Smooth muscle cell of the brain vasculature (primary cell): ENCODE data around the gene PPM1H.
"Not testable (repeated sequence)": the region's sequence is repeated elsewhere in the genome, so short reads cannot be mapped to it uniquely, and the experiment has no call there.

Experiments used
- DNase-seq: peaks from one replicate; pipeline ENCODE4 v3.0.0-alpha.2; 2012; ENCODE audit warnings: low read depth, low spot score

The PPM1H gene

DNA sequence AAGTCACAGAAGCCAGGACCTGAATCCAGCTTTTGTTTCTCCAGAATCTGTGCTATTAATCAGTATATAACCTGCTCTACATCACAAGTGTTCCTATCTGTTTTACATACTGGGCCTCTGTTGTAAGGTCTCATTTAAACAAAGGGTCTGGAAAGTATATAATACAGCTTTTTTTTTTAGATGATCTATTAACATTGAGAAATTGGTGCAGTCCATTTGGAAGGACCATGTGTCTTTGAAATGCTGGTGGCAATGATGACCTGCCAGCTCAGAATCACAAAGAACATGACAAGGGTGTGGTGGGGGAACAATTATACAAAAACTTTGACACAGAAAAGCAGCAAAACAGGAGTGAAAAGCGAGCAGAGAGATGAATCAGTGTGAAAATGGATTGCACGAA lies 164.6 kb downstream of the PPM1H start:
- no peak for DNase-seq

DNA sequence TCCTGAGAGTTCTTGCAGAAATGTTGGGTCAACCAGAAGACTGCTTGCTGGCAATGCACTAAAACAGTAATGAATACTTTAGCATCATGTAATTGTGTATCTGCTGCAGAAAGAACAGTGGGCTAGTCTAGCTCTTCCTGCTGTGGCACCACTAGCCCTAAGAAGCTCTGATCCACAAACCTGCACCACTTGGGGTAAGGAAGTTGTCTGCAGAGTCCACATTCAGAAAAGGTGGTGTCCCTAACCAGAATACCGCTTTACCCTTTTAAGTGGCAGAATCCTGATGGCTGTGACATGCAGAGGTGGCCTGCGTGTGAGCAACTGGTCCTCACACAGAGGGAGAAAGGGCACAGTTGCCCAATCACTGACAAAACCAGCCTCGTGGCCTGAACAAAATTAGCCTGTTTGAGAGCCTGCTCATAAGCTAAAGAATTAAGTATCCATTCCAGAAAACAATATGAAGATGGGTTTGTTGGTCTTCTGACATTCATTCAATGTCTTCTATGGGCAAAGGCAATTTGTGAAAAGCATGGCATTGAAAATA lies 165.8 kb downstream of the PPM1H start:
- DNase-seq = no peak

DNA sequence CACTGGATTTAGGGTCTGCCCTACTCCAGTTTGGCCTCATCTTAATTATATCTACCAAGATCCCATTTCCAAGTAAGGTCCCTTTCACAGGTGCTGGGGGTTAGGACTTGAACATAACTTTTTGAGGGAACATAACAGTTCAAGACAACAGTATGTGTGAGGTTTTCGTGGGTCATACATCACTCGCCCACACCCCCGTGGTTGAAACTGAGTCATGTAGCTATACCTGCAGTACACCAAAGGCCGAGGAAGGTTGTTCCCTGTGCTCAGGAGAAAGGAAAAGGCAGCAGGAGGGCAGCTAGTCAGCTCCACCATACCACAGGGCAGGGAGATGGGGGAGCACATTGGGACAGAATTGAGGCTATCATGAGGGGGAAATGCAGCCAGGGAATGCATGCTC lies 167.0 kb downstream of the PPM1H start:
- DNase-seq = no peak

DNA sequence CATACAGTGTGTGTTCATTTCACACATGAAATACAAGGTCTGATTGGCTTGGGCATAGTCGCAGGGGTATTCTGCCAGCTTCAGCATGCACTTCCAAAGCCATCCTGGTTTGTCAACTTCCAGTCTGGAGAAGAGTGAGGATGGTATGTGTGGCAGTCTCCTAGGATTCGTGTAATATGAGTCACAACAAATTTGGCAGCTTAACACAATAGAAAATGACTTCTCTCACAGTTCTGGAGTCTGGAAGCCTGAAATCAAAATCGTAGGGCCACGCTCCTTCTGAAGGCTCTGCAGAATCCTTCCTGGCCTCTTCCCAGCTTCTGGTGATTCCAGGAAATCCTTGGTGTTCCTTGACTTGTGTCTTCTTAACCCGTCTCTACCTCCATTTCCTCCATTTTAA lies 167.5 kb downstream of the PPM1H start:
- DNase-seq = no peak

DNA sequence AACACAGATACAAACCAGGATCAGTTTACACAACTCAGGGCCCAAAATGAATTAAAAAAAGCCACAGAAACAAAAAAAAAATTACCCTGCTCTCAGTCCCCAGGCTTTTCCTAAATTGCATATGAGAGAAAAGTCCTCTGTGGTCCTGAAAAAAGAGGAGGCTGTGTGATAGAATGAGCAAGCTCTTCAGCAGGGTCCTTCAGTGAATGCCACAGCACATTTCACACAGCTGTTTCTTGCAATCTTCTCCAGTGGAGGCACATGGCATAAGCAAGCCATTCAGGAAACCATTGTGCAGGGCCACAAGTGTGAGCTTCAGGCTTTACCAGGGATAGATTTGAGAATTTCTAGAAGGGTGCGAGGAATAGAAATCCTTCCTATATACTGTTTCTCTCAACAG lies 168.5 kb downstream of the PPM1H start:
- DNase-seq = no peak

DNA sequence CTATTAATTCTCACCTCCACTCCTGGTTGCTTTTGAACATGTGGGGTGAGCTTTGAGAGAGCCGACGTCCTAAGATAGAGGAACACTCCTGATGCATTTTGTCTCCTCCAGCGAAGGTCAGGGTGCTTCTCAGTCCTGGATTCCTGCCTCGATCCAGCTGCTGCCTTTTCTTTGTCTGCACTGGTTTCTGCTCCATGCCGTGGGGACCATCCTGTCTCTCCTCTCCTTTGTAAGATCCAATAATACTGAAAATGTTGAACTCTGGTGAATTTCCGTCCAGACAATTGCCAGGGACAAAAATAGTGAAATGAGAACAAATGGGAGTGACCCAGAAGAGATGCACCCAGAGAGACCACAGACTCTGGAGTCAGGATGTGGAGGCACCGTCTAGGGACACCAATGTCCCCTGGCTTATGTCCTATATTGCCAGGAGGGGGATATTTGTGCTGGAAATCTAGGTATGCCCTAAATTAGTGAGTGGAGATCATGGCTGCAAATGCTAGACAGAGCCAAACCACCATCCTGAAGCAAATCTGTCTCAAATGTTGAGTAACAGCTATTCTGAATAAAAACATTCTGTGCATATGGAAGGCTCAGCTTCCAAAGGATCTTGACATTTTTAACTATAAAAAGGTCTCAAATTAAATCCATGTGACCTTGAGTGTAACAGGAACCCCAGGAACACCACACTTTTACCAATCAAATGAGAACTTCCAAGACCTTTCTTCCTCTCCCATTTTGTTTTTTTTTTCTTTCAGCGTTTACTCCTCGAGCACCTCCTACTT lies 170.9 kb downstream of the PPM1H start:
- DNase-seq = no peak

DNA sequence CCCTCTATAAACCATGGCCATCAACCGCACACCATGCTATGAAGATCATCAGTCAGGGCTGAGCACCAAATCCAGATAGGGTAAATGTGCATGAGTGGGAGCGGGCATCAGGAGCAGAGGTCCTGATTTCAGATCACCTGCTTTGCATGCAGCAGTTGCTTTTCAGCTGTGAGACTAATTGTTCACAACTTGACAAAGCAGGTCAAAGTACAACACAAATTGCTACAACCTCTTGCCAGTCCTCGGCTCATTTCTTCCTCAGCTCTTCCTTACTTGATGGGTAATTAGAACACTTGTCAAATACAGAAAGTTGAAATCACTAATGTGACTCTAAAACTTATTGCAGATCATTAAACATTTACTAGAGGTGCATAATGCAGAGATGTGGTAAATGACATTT lies 171.6 kb downstream of the PPM1H start:
- DNase-seq = no peak

DNA sequence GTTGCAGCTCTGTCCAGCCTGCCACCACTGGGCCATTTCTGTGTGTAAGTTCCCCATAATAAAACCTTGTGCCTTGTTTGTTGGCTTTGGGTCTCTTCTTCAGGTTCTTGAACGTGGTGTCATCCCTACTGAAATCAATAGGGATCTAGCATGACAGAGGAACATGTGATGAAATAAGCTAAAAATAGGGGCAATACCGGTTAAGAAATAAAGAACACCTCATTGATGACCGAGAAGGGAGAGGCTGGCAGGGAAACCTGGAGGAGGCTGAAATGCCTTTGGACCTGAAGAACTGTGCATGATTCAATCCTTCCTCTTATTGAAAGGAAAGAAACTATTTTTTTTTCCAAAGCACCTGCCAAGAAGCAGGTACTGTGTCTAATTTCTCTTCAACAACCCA lies 172.3 kb downstream of the PPM1H start:
- DNase-seq = no peak

DNA sequence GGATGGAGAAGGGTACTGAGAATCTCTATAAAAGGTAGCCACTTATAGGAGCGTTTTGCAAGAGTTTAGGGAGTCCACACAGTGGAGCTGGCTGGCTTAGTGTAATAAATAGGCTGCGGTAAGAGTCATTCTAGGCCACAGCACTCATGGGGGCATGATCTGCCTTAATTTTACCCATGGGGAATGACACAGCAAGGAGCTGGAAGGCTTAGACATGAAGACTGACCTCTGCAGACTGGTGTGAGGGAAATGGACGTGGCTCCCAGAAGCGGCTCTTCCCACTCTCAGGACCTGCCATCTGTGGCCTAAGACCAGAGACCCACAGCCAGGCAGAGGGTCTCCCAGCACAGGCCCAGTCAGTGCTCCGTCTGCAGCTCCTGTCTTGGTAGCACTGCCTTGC lies 173.3 kb downstream of the PPM1H start:
- no peak for DNase-seq

DNA sequence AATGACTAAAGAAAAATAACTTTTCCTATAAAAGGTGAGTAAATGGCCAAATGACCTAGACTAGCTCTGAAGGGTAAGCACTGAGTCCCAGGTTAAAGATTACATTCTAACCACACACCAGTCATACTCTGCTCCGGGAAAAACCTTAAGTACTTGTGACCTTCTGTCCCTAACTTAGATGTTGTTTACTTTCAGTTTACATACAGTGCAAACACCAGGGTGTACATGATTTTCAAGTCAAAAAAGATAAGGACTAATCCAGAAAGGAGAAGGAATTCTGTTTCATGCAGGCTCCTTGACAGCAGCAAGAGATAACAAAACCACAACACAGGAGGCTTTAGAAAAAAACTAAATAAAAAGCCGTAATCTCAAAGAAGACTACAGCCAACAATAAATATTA lies 174.2 kb downstream of the PPM1H start:
- DNase-seq = no peak

DNA sequence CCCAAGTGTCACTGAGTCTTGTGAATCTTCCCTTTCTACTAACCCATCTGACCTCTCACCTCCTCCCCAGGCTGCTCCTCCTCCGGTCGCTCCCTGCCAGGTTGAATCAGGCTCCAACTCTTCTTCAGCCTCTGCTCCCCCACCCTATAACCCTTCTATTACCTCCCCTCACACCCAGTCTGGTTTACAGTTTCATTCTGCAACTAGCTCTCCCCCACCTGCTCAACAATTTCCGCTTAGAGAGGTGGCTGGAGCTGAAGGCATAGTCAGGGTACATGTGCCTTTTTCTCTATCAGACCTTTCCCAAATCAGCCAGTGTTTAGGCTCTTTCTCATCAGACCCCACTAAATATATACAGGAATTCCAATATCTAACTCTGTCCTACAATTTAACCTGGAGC lies 174.6 kb downstream of the PPM1H start:
- DNase-seq = not testable (repeated sequence)

DNA sequence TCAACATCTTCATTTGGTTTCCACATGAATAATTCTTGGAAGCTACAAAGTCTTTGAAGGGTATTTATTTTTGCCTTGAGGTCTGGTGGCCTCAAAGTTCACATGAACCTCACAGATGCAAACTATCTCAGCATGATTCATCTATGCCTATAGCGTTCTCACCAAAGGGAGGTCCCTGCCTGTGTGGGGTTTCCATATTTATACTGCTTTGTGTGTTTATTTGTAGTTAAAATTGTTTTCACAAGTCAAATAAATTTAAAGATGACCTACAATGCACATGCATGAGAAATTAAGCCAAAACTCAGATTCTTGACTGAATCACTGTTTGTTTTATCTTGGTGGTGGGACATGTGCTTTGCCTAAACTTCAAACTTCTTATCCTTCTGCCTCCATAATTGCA lies 176.7 kb downstream of the PPM1H start:
- DNase-seq = peak; percentile 87

DNA sequence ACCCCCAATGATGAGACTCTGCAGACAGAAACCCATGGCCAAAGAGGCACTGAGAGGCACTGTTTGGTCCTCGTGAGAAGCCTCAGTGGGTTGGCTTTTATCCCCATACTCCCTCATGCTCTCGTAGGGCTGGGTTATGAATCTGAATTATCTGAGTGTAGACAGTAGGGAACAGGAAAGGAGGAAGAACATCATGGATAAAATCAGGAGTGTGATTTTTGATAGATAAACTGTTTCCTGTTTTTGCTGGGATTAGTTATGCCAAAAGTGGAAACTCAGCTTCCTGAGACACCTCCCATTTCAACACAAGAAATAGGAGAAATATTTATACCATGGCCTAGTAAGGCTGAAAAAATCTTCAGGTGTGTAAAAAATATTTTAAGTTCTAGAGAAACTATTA lies 177.9 kb downstream of the PPM1H start:
- DNase-seq = no peak

DNA sequence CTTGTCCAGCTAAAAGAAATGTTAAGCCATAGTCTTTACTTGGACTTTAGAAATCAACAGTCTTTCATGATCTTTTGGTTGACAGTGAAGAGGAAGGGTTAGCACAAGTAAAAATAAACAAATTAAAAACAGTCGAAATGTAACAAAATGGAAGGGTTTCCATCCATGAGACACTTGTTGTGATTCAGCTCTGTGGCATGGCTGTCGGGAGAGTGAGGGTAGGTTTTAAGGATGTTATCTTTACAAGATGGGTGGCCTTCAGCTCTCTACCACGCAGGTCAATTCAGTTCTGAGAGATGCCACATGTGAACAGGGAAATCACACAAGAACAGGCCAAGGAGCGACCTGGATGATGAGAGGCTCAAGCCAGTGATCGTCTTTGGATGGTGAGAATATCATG lies 180.2 kb downstream of the PPM1H start:
- DNase-seq = no peak

DNA sequence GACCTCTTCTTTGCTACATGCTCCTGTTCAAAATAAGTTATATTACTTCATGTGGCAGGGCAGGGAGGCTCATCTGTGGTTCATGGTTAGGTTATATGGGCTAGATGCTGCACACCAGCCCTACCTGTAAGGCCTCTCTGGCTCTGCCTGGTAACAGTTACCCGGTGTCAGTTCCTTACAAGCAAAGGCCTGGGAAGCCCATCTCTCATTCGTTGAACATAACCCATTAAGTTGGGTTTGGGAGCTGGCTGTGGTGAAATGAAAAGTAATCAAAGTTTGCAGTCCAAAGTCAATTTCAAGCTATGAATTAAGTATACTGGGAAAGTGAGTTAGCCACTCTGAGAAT lies 183.2 kb downstream of the PPM1H start:
- no peak for DNase-seq

DNA sequence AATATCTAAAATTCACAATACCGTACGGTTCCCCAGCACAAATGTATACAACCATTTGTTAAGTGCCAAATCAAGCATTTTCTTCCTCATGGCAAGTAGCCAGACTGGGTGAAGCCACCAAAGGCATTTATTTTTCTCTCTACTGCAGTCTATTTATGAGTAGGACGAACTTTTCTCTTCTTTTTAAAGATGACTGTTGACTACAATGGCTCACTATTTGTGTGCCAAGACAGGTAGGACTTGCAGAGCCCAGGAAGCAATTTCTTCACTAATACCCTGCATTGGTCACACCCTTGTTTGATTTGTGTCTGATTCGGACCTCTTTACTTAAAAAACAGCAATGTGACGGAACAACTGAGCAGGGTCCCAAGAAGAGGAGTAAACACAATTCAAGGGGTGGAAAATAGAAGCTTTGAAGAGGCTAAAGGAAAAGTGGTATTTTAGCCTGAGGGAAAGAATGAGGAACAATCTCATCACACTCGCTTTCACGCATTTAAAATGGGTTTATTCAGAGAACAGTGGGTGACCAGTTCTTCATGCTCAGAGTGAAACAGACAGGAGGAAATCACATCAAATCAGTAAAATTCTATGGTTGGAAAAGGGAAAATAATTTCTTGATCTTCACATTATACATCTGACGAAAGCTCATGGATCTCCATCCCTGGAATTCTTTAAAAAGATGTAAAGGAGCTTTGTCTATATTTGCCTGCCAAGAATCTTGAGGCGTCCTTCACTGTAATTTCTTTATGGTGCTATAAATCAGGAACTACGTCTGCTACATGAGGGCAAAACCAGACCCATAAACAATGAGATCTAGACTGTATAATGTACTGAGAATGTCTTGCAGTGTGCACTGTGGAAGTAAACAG lies 183.8 kb downstream of the PPM1H start:
- DNase-seq = no peak

DNA sequence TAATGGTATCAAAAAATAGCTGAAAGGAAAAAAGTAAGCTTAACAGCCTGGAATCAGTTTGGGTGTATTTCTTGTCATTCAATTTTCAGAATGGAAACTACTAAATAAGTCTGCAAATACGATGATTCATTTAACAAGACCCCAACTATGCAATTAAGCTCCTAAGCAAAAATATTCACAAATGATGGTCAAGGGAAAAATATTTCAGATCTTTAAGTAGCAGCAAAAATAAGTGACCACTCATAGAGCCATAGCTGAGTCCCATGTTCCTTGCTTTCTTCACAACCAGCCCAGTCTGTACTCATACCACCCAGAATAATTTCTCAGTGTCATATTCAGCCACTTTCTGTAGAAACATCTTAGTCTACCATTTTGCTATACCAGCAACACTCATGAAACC lies 185.4 kb downstream of the PPM1H start:
- DNase-seq = no peak

DNA sequence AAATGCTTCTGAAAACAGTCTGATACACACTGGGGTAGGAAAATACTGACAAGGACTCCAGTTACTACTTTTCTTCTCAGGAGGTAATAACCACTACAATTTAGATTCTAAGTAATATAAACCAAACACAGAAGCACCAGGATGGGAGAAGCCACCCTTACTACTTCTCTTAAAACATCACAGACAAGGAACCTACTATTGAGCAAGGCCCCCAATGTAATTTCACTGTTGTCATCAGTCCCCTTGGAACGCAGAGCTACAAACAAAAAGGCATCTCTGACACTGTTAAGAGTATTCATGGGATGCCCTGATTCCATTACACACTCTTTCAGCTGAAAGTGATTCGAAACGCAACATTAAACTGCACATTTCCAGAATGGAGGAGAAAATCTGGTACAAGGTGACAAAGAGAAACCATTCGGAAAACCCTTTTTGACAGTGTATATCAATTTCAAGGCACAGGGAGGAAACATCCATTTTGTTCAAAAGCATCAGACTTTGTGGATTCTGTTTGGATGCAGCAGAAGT lies 185.9 kb downstream of the PPM1H start:
- no peak for DNase-seq

DNA sequence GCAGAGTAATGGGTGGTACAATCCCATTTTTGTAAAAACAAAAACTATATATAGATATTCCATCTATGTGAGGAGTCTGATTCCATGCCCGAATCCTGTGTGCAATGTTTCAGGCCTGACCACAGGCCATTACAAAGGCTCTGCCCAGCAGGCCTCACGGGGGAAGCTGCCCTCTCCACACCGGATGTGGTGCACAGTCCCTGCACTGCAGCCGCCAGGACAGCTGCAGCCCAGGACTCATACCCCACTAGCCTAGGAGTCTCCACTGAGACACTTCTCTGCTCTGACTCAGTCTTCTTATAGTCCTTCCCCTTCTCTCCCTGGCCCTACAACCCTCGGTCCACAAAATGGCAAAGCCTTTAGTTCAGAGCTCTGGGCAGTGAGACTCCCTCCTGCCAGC lies 190.4 kb downstream of the PPM1H start:
- DNase-seq = no peak

DNA sequence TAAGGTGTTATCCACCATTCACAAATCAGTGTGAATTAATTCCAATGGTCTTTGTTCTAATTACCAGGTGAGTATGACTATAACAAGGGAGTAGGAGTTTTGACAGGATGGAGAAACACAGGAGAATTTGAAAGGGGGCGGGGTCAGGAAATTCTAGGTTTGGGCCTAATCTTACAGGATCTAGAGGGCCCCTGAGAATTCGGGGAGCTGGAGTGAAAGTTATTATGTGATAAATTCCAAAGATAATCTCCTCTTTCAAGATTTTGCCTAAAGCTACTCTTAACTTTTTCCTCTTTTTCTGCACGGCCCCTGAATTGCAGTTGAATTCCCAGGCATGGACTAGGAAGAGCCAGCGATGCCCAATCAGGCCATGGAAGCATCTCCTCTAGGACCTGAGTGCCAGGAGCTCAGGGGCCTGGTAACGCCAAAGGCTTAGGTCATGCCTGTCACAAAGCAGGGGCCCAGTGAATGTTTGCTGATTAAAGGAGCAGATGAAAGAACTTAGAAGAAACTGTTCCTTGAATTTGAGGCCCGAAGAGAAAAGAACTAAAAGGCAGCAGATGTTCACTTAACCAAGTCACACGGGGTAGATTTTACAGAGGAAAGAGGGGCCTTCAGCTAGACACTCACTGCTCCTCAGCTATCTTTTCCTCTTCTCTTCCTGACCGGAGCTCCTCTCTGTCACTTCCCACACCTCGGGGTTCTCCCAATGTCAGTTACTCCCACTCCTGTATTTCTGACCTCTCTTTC lies 195.5 kb downstream of the PPM1H start:
- no peak for DNase-seq

DNA sequence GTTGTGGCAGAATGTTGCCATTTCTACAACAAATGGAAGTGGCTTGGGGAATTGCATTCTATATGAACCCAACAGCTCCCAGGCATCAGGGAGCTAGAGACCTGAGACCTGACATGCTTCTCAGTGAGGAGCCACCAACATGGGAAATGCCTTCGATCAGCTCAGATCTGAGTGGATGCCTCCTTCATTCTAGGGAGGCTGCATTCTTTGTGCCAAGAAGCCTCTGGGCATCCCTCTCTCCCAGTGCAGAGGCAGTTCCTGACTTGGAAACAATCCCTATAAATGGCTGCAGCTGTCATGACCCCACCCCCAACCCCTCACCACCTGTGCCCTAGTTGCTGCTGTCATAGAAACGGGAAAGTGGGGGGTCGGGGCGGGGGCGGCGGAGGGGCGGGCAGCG lies 196.3 kb downstream of the PPM1H start:
- DNase-seq = no peak

DNA sequence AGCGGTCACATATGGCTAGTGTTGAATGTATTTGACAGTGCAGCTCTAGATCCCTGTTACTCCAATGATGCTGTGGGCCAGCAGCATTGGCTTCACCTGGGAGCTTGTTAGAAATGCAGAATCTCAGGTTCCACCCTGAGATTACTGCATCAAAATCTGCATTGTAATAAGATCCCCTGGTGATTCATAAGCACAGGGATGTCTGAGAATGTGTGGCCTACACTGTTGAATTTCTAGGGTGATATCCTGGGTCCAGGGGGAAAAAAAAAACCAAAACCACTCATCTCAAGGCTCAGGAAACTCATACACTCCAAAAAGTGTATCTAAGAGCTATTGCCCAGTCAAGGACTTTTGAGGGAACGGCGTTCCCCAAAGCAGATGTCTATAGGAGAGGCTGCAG lies 196.8 kb downstream of the PPM1H start:
- no peak for DNase-seq
